ENCODE results near the gene TTC23L.
"Not testable (repeated sequence)": the region's sequence is repeated elsewhere in the genome, so short reads cannot be mapped to it uniquely, and the experiment has no call there.

TTC23L gene

GRCh38 chr5:34876275-34876674, 37.3 kb downstream of the TTC23L start:
- DNase-seq (ENCODE audit: low spot score), result no peak

GRCh38 chr5:34881246-34881645, 42.3 kb downstream of the TTC23L start:
- DNase-seq (ENCODE audit: low spot score), result no peak

- no peak for DNase-seq (ENCODE audit: low spot score)
Measured at GRCh38 chr5:34886392-34887119, 47.6 kb downstream of the TTC23L start.

GRCh38 chr5:34889394-34889793, 50.4 kb downstream of the TTC23L start:
- no peak for DNase-seq (ENCODE audit: low spot score)

DNA sequence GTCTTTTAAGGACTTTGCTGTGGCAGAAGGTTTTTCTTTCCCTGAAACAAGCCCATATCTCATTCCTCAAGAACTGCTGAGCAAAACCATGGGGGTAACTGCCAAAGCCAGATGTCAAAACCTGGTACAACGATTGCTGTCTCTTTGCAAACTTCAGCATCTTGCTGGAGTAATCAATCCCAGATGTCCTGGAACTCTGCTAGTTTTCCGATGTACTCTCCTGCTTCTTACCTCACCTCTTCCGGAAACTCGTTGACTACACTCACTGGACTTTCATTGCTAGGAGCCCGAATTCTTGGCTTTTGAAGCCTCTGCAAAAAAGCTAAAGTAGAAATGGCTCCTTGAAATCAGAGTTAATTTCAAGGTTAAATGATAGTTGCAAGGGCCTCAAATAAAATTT, 53.0 kb downstream of the TTC23L start:
- DNase-seq (ENCODE audit: low spot score), result no peak

DNA sequence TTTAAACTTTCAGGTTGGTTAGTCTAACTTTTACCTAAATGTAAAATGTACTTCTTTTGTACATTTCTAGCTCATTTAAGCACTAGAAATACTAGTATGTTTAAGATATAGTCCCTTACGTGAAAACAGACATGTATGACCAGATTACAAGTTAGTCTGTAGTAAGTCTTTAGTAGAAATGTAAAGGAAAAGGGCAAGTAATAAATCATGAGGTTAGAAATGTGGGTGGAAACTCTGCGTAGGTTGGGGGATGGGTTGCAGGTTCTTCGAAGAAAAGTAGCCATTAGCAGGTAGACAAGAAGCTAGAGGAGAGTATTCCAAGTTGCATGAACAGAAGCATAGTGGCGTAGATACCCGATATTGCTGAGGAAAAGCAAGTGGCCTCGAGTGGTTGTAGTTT, 53.5 kb downstream of the TTC23L start:
- no peak for DNase-seq (ENCODE audit: low spot score)

GRCh38 chr5:34894716-34895115, 55.8 kb downstream of the TTC23L start:
- no peak for DNase-seq (ENCODE audit: low spot score)

DNA sequence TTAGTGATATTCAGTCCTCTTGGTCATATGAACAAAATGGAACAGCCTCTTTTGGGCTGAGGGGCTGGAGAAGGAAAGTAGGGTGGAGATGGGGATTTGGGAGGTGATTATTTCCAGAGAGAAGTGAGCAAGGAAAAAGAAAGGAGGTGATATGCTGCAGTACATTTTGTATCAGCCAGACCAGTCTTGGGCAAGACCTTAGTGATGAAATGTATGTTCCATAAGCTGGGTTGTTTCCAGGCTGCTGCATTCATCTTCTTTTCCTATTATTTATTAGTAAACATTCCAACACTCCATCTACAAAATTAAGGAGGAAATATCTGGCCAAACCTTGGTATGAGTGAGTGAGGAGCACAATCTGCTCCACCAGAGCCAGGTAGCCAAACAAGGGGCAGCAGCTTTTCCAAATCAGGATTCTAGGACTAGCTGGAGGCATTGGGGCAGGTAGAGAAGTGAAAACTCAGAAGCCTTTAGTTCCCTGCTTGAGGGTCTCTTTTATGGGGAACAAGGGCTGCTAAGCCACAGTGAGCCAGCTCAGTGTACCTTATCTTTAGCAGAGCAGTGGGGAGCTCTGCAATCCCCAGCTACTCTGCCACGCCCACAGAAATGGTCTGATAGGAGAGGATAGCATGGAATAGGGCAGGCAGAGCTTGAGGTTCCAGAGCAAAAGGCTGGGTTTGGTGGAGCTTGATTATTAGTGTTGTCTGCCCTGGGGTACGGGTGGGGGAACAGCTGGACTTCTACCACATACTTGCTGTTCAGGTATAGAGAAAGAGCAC, 56.9 kb downstream of the TTC23L start:
- DNase-seq (ENCODE audit: low spot score), result no peak

GRCh38 chr5:34897646-34898045, 58.7 kb downstream of the TTC23L start:
- DNase-seq (ENCODE audit: low spot score), result no peak

DNA sequence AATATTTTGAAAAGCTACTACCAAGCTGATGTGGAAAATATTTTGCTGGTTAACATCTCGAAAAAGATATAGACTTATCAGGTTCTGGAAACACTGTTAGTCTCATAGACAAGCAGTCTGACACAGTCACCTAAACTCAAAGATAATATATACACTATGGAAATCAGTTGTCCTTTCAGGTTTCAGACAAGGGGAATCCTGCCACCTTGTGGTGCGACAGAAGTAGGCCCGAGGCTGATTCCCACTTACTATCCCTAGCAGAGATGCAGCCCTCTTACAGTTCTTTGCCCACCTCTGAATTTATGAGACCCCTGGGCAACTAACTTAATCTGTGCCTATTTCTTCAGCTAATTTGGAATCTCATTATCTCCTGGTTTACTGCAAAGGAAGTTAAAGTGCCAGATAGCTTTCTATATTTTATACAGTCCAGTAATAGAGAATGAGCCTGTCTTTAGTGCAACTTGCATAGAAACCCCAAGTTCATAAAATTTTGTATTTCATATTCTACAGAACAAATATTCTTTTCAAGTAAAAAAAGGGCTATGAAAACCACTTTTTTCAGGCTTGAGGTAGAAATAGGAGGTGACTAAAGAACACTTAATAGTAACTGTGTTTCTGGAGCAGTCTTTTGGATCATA, 59.4 kb downstream of the TTC23L start:
- DNase-seq (ENCODE audit: low spot score), result peak; percentile 67

GRCh38 chr5:34899066-34899465, 60.1 kb downstream of the TTC23L start:
- no peak for DNase-seq (ENCODE audit: low spot score)

- DNase-seq (ENCODE audit: low spot score), result no peak
Measured at GRCh38 chr5:34900652-34901051, 61.7 kb downstream of the TTC23L start.

GRCh38 chr5:34903260-34903659, 64.3 kb downstream of the TTC23L start:
- DNase-seq (ENCODE audit: low spot score), result no peak

- no peak for DNase-seq (ENCODE audit: low spot score)
Measured at GRCh38 chr5:34905564-34905963, 66.6 kb downstream of the TTC23L start.

GRCh38 chr5:34913072-34913471, 74.1 kb downstream of the TTC23L start:
- DNase-seq (ENCODE audit: low spot score), result no peak

- no peak for DNase-seq (ENCODE audit: low spot score)
Measured at GRCh38 chr5:34914671-34915138, 75.7 kb downstream of the TTC23L start.

GRCh38 chr5:34915139-34915855, 76.3 kb downstream of the TTC23L start, which contains the start of the genes BRIX1 and RAD1:
Gene BRIX1 (plus strand): TSS chr5:34915711. CDS start chr5:34915739, 28 bp downstream.
Gene RAD1 (minus strand): TSS chr5:34915504. CDS start chr5:34914892, 612 bp downstream.
- peak; percentile 91 for DNase-seq (ENCODE audit: low spot score)

GRCh38 chr5:34915856-34916192, 76.9 kb downstream of the TTC23L start:
- no peak for DNase-seq (ENCODE audit: low spot score)

GRCh38 chr5:34916518-34916917, 77.6 kb downstream of the TTC23L start:
- no peak for DNase-seq (ENCODE audit: low spot score)

- no peak for DNase-seq (ENCODE audit: low spot score)
Measured at GRCh38 chr5:34918025-34918424, 79.1 kb downstream of the TTC23L start.

DNA sequence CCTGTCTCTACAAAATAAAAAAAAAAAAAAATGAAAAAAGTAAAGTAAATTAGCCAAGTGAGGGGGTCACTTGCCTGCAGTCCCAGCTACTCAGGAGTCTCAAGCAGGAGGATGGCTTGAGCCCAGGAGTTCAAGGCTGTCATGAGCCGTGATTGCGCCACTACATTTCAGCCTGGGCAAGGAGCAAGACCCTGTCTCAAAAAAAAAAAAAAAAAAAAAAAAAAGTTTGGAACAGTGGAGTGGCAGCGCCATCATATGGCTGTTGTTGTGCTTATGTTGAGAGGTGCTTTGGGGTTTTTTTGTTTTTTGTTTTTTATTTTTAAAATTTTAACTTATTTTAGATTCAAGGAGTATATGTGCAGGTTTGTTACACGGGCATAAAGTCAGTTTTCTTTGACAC, 80.1 kb downstream of the TTC23L start:
- no peak for DNase-seq (ENCODE audit: low spot score)

GRCh38 chr5:34923256-34923655, 84.3 kb downstream of the TTC23L start:
- DNase-seq (ENCODE audit: low spot score), result not testable (repeated sequence)

All from D341Med (cell line).